Activated T-cell treated with anti-CD3 and anti-CD28 coated beads, Interleukin-2, amount 50 U/mL, for 72 hours (primary cell): ENCODE results near the gene TSPAN4. TPM values are rescaled to one million over a fixed set of nuclear protein-coding genes. Genes with fewer than 3 reads are reported as not detected.

Experiments used
- ATAC-seq, 2 donors: fragments of 150-1000 bp; cut with Tn5 transposase; replicated peaks in 1 of 2; 2 replicates each; pipeline ENCODE4 v1.10.0; 2021; ENCODE audit warnings: moderate library complexity in 2 of 2, mild to moderate bottlenecking in 1 of 2
- DNase-seq, 2 donors: peaks; one replicate each; pipeline ENCODE4 v3.0.0; 2021 to 2022; ENCODE audit warnings: mixed read lengths in 1 of 2
- H3K27ac Mint-ChIP-seq: one replicate; pipeline ENCODE4 v1.8.0; 2022; ENCODE audit warnings: mild to moderate bottlenecking, moderate library complexity, mixed read lengths
- H3K27me3 Mint-ChIP-seq: one replicate; pipeline ENCODE4 v1.8.0; 2022; ENCODE audit warnings: low read depth, mixed read lengths
- H3K36me3 Mint-ChIP-seq, 2 donors: one replicate each; pipeline ENCODE4 v1.8.0; 2022; ENCODE audit warnings: mixed read lengths in 2 of 2, mild to moderate bottlenecking in 1 of 2; ENCODE audit not compliant: insufficient read depth in 2 of 2
- H3K4me1 Mint-ChIP-seq: one replicate; pipeline ENCODE4 v1.8.0; 2022; ENCODE audit warnings: low read depth, mixed read lengths
- H3K4me3 Mint-ChIP-seq, 2 donors: one replicate each; pipeline ENCODE4 v1.8.0; 2022; ENCODE audit warnings: mild to moderate bottlenecking in 2 of 2, mixed read lengths in 2 of 2, moderate library complexity in 2 of 2
- H3K9me3 Mint-ChIP-seq, 2 donors: one replicate each; pipeline ENCODE4 v1.8.0; 2022; ENCODE audit warnings: mixed read lengths in 2 of 2
- total RNA-seq, 2 donors: library from RNA; stranded (reverse); gene quantifications; one replicate each; pipeline ENCODE4 v1.2.3, GENCODE V29; 2022

TSPAN4 gene
- total RNA-seq, 2 donors from 2014 or later = 12.2 to 14.9 TPM

- Mint-ChIP-seq H3K27ac (no peak overlapping the region), H3K36me3 (no peaks in the 10 kb centered on the region), H3K9me3 (no peaks in the 10 kb centered on the region), H3K4me1 (no peaks in the 10 kb centered on the region), H3K27me3 (no peaks in the 10 kb centered on the region), H3K4me3 (no peak overlapping the region)
- no peak for ATAC-seq
- DNase-seq = no peak
These were observed 16.9 kb downstream of the TSPAN4 start for GRCh38 chr11:859394-860131.

- no peaks in the 10 kb centered on the region for H3K27me3 Mint-ChIP-seq
- H3K36me3 Mint-ChIP-seq = no peaks in the 10 kb centered on the region
- no peaks in the 10 kb centered on the region for H3K9me3 Mint-ChIP-seq
- ATAC-seq (no peak), DNase-seq (no peak)
- H3K4me1 Mint-ChIP-seq = no peaks in the 10 kb centered on the region
- H3K27ac Mint-ChIP-seq = no peak overlapping the region
- H3K4me3 Mint-ChIP-seq = no peak overlapping the region
These were observed 17.8 kb downstream of the TSPAN4 start for GRCh38 chr11:860234-861104.

GRCh38 chr11:861105-861479 lies 18.4 kb downstream of the TSPAN4 start:
- no peaks in the 10 kb centered on the region for H3K36me3 Mint-ChIP-seq

GRCh38 chr11:862081-862661 lies 19.5 kb downstream of the TSPAN4 start:
- no peak for DNase-seq
- Mint-ChIP-seq H3K36me3 (no peaks in the 10 kb centered on the region), H3K9me3 (no peaks in the 10 kb centered on the region), H3K4me1 (no peaks in the 10 kb centered on the region), H3K27me3 (no peaks in the 10 kb centered on the region), H3K27ac (no peak overlapping the region), H3K4me3 (no peak overlapping the region)
- ATAC-seq = no peak

More at GRCh38 chr11:861105-861479, 18.4 kb downstream of the TSPAN4 start:
- no peak overlapping the region for H3K27ac Mint-ChIP-seq
- DNase-seq = no peak
- no peaks in the 10 kb centered on the region for H3K4me1 Mint-ChIP-seq
- no peak overlapping the region for H3K4me3 Mint-ChIP-seq
- H3K27me3 Mint-ChIP-seq = no peaks in the 10 kb centered on the region
- no peak for ATAC-seq
- no peaks in the 10 kb centered on the region for H3K9me3 Mint-ChIP-seq

DNA sequence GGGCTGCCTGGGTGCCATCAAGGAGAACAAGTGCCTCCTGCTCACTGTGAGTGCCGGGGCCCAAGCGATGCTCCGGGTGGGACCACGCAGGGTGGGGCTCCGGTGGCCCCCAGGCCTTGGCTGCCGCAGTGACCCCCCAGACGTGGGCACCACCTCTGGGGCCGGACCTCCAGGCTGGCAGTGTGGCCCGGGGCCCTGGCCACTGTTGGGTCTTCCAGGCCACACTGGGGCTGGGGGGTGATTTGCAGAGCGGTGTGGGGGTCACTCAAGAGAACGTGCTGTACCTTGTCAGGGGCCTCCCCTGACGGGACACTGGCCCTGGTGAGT lies 20.0 kb downstream of the TSPAN4 start:
- no peaks in the 10 kb centered on the region for H3K9me3 Mint-ChIP-seq
- DNase-seq (no peak), ATAC-seq (no peak)
- no peak overlapping the region for H3K4me3 Mint-ChIP-seq
- H3K36me3 Mint-ChIP-seq = no peaks in the 10 kb centered on the region
- no peaks in the 10 kb centered on the region for H3K4me1 Mint-ChIP-seq
- H3K27ac Mint-ChIP-seq = no peak overlapping the region
- H3K27me3 Mint-ChIP-seq = no peaks in the 10 kb centered on the region

GRCh38 chr11:863023-863909 lies 20.6 kb downstream of the TSPAN4 start:
- no peaks in the 10 kb centered on the region for H3K27me3 Mint-ChIP-seq
- no peak overlapping the region for H3K4me3 Mint-ChIP-seq
- no peak for ATAC-seq
- no peak for DNase-seq
- no peaks in the 10 kb centered on the region for H3K9me3 Mint-ChIP-seq
- H3K4me1 Mint-ChIP-seq = no peaks in the 10 kb centered on the region
- no peak overlapping the region for H3K27ac Mint-ChIP-seq
- H3K36me3 Mint-ChIP-seq = no peaks in the 10 kb centered on the region

DNA sequence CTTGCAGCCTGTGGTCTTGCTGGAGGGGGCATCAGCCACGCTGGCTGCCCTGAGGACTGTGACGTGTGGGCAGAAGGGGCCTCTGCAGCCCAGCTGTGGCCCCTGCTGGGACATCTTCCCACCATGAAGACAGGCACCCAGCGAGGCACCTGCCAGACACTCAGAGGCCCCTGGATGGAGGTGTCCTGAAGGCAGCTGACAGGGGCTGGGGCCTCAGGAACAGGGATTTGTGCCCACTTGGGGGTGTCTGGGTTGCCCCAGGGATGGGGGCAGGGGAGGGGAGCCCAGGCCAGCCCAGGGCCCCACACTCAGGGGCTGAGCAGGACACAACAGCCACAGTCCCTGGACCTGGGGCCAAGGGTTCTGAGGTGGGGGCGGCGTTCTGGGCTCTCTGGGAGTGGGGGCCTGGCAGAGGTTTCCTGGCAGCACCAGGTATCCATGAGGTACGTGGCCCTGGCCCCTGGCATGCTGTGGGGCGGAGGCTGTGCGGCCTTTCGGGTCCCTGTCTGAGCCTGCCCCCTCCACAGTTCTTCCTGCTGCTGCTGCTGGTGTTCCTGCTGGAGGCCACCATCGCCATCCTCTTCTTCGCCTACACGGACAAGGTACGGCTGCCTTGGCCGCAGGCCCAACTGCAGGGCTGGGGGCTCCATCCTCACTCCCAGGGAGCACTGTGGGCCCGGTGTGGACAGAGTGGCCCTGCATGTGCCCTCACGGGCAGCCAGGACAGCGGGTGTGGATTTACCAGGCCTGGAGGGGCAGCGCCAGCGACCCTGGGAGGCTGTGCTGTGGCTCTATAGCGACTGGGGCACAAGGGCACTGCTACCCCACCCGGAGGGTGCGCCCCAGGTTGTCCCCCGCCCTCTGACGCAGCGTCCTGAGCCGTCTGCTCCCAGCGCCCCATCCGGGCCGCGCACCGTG lies 21.5 kb downstream of the TSPAN4 start:
- H3K4me1 Mint-ChIP-seq = no peaks in the 10 kb centered on the region
- no peaks in the 10 kb centered on the region for H3K36me3 Mint-ChIP-seq
- H3K27me3 Mint-ChIP-seq = no peaks in the 10 kb centered on the region
- H3K4me3 Mint-ChIP-seq = no peak overlapping the region
- no peak overlapping the region for H3K27ac Mint-ChIP-seq
- peak in 1 of 2 donors; percentile 10 for ATAC-seq
- H3K9me3 Mint-ChIP-seq = no peaks in the 10 kb centered on the region
- DNase-seq = no peak

DNA sequence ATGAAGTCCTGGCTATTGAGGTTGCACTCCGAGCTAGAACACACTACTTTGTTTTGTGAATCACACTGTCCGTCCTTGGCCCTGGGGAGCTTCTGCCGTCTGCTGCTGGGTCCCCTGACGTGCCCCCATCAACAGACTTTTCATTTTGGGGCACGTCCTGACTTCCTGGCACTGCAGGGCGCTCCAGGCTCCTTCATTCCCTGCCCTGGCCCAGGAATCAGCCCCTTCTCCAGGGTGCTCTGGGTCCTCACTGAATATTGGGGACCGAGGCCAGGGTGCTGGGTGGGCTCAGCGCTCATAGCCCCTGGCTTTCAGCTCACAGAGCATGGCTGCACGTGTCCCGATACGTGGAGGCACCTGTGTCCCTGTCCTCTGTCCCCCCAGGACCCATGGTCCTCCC lies 22.2 kb downstream of the TSPAN4 start:
- DNase-seq = no peak
- Mint-ChIP-seq H3K9me3 (no peaks in the 10 kb centered on the region), H3K36me3 (no peaks in the 10 kb centered on the region), H3K4me3 (no peak overlapping the region), H3K27me3 (no peaks in the 10 kb centered on the region), H3K4me1 (no peaks in the 10 kb centered on the region), H3K27ac (no peak overlapping the region)
- ATAC-seq = no peak

GRCh38 chr11:865462-866430 lies 23.1 kb downstream of the TSPAN4 start:
- Mint-ChIP-seq H3K4me3 (no peak overlapping the region), H3K36me3 (no peaks in the 10 kb centered on the region), H3K4me1 (no peaks in the 10 kb centered on the region), H3K27me3 (no peaks in the 10 kb centered on the region), H3K27ac (no peak overlapping the region), H3K9me3 (no peaks in the 10 kb centered on the region)
- ATAC-seq (no peak), DNase-seq (no peak)

DNA sequence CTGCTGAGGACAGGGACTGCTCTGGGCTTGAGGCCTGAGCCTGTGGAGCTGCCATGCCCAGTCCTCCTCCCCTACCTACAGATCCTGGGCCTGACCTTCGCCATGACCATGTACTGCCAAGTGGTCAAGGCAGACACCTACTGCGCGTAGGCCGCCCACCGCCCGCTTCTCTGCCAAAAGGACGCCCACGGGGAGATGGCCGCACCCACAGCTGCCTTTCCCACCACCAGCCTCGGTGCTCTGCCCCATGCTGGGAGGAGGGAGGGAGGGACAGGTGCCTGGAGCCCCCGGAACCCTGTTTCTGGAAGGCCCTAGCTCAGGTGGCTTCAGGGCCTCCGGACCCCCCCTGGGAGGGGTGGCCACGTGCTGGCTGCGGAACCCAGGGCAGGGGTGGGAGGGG lies 23.8 kb downstream of the TSPAN4 start:
- no peak for DNase-seq
- no peak overlapping the region for H3K27ac Mint-ChIP-seq
- no peak overlapping the region for H3K4me3 Mint-ChIP-seq
- ATAC-seq = no peak
- H3K9me3 Mint-ChIP-seq = no peaks in the 10 kb centered on the region
- no peaks in the 10 kb centered on the region for H3K27me3 Mint-ChIP-seq
- no peaks in the 10 kb centered on the region for H3K4me1 Mint-ChIP-seq
- no peaks in the 10 kb centered on the region for H3K36me3 Mint-ChIP-seq

- no peak for DNase-seq
- no peak for ATAC-seq
- Mint-ChIP-seq H3K27me3 (no peaks in the 10 kb centered on the region), H3K9me3 (no peaks in the 10 kb centered on the region), H3K36me3 (no peaks in the 10 kb centered on the region), H3K4me3 (no peak overlapping the region), H3K27ac (no peak overlapping the region), H3K4me1 (no peaks in the 10 kb centered on the region)
These were observed 25.3 kb downstream of the TSPAN4 start for GRCh38 chr11:867856-868358.
